HG03469 (cell line): ENCODE results near the gene CSH1.
"Not testable (repeated sequence)": the region's sequence is repeated elsewhere in the genome, so short reads cannot be mapped to it uniquely, and the experiment has no call there.

Experiments used
- ATAC-seq: cut with Tn5 transposase; IDR thresholded peaks from one replicate; pipeline ENCODE4 v1.9.1; 2021; ENCODE audit warnings: mild to moderate bottlenecking, moderate library complexity, moderate number of reproducible peaks; ENCODE audit not compliant: unreplicated experiment

Gene CSH1

GRCh38 chr17:63907161-63907778 is 10.9 kb upstream of the CSH1 start:
- ATAC-seq = not testable (repeated sequence)

DNA sequence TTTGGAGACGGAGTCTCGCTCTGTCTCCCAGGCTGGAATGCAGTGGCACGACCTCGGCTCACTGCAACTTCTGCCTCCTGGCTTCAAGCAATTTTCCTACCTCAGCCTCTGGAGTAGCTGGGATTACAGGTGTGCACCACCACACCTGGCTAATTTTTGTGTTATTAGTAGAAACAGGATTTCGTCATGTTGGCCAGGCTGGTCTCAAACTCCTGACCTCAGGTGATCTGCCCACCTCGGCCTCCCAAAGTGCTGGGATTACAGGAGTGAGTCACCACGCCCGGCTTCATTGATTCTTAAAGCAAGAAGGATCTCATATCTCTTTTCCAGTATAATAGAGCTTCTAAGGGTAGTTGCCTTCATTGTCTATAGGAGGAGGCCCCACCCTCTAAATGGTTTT is 8.4 kb upstream of the CSH1 start:
- ATAC-seq = not testable (repeated sequence)

DNA sequence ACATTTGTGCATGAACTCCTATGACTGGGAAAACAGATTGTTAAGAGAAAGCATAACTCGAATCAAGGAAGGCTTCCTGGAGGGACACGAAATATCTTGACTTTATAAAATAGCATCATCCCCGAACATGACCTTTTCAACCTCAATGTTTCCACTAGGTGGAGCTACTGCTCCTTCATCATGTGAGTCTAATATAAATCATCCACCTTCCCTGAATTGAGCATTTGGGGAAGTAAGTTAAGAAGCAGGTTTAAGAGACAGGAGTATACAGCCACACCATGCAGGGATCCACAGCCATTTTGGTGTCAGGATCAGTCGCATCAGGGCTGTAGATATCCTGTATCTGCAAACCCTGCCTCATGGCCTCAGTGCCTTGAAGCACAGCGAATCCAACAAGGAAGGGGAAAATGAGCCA is 7.4 kb upstream of the CSH1 start:
- ATAC-seq = not testable (repeated sequence)

DNA sequence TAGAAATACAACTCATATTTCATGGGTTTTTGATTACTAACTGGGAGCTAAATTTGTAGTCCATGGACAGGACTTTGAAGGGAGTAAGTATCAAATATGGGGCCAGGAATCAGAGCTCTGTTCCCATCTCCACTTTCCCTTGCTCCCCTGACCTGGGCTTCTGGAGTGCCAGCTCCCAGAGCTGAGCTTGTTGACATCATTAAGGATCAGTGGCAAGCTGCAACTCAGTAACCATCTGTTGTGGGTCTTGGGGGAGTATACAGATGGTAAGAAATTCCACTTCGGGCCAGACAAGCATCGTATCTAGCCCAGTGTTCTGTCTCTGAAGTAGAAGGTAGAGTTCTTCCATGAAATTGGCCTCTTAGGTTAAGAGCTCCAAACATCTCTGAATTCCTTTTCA is 5.6 kb upstream of the CSH1 start:
- ATAC-seq = not testable (repeated sequence)

DNA sequence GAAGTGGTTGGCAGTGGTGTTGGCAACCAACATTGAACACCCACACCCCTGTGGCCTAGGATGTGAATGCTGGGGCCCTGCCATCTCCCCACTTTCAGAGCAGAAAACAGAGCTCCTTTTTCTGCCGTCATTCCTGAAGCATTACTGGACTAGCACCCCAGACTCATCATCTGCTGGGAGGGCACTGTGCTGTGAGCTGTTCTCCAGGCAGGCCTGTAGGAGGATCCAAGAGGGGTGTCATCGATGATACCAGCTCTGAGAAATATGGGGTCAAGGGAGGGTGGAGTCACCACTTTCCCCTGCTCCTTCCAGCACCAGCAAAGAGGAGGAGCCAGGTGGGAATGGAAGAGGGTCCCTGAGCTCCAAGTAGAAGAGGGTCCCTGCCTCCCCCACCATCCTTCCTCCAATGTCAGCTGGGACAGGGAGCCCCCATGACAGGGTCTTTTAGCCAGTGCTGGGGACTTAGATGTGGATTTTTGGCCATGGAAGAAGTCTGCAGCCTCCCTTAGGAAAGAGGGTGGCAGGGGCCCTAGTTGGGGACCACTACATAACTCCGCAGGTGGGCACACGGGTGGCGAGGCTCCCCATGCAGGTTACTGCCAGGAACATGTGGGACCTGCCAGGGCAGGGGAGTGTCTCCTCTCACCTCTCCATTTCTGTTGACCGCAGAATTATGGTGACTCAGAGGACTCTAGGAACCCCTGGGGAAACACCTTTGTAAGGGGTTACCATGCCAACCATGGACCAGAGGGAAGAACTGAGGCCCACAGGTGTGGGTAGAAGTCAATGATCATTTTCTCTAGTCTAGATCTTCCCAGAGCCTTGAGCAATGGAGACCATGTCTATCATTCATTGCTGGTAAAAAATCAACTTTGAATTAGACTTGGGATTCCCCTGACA is 2.8 kb upstream of the CSH1 start:
- ATAC-seq = not testable (repeated sequence)

GRCh38 chr17:63894821-63895220 is 1.6 kb downstream of the CSH1 start:
- ATAC-seq = not testable (repeated sequence)

- ATAC-seq = not testable (repeated sequence)
Measured at GRCh38 chr17:63894021-63894420, 2.4 kb downstream of the CSH1 start.

GRCh38 chr17:63892316-63893037 is 3.9 kb downstream of the CSH1 start:
- not testable (repeated sequence) for ATAC-seq

GRCh38 chr17:63889026-63889848 is 7.1 kb downstream of the CSH1 start:
- not testable (repeated sequence) for ATAC-seq

GRCh38 chr17:63885119-63885518 is 11.3 kb downstream of the CSH1 start:
- ATAC-seq = not testable (repeated sequence)

- ATAC-seq = not testable (repeated sequence)
Measured at GRCh38 chr17:63882626-63883126, 13.7 kb downstream of the CSH1 start.

DNA sequence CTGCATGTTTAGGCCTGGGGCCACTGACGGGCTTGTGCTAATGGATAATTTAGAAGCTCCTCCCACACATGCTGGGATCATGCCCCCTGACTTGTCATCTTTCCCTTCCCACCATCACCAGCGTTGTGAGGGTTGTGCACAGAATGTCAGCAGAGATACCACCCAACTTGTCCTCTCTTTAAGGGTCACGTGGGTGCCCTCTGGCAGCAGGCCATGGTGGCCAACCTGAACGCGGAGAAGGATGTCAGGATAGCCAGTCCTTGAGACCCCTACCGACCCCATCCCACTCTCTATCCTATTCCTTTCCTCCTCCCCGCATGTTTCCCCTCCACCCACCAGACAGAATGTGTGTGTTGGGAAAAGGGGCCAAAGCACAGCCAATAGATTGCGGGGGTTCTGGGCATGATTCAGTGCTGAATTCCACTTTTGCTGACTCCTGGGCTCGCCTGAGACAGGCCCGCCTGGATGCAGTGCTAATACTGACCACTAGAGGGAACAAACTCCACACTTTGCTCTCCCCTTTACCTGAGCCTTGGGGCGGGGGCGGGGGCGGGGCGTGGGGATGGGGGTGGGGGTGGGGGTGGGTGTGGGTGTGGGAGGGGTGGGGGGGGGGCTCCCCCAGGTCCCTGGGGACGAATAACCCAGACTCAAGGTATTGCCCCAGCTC is 14.3 kb downstream of the CSH1 start, which contains the start of gene GH2:
TSS of gene GH2 (minus strand) at position 10 of the 667 bp plus-strand sequence. CDS start 143 bp downstream, outside the sequence.
- no peak for ATAC-seq

DNA sequence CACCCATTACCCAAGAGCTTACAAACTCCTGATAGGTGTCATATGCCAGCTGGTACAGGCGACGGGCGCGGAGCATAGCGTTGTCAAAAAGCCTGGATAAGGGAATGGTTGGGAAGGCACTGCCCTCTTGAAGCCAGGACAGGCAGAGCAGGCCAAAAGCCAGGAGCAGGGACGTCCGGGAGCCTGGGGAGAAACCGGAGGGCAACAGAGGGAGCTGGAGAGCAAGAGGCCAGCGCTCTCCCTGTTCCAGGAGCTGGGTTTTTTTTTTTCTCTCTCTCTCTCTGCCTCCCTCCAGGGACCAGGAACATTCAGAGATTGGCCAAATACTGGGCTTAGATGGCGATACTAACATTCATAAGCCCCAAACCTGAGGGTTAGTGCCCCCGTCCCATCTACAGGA is 15.0 kb downstream of the CSH1 start:
- not testable (repeated sequence) for ATAC-seq

DNA sequence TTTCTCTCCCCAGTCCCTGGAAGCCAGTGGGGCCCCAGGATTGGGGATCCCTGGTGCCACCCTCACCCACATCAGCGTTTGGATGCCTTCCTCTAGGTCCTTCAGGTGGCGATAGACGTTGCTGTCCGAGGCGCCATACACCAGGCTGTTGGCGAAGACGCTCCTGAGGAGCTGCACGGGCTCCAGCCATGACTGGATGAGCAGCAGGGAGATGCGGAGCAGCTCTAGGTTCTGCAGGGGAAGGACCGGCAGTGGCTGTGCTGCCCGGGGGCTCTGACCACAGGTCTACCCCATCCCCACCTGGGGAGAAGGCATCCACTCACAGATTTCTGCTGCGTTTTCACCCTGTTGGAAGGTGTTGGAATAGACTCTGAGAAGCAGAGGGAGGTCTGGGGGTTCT is 15.7 kb downstream of the CSH1 start:
- no peak for ATAC-seq

GRCh38 chr17:63878413-63878812 is 18.0 kb downstream of the CSH1 start:
- not testable (repeated sequence) for ATAC-seq

GRCh38 chr17:63874693-63875092 is 21.7 kb downstream of the CSH1 start:
- not testable (repeated sequence) for ATAC-seq

DNA sequence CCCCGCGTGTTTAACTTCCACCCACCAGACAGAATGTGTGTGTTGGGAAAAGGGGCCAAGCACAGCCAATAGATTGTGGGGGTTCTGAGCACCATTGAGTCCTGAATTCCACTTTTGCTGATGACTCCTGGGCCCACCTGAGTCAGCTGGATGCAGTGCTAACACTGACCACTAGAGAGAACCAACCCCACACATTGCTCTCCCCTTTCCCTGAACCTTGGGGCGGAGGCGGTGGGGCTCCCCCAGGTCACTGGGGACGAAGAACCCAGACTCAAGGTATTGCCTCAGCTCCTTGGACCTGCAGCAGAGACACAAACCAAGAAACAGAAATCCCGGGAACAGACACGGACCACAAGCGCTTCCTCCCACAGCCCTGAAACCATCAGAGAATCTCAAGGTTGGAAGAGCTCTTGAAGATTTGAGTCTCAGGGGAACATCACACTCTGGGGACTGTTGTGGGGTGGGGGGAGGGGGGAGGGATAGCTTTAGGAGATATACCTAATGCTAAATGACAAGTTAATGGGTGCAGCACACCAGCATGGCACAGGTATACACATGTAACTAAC is 22.2 kb downstream of the CSH1 start:
- ATAC-seq = not testable (repeated sequence)

GRCh38 chr17:63873577-63873976 is 22.8 kb downstream of the CSH1 start, which contains the start of gene CSH2:
Gene CSH2, minus strand, starts transcription at chr17:63873677. Its CDS starts 63 bp downstream, at chr17:63873614.
- not testable (repeated sequence) for ATAC-seq
